Muscle of leg (tissue), 11 donors: Measurements from ENCODE around the gene BRD4. TPM values are rescaled to one million over a fixed set of nuclear protein-coding genes. Genes with fewer than 3 reads are reported as not detected.
A peak's percentile ranks its signal among the peaks of the same experiment; 100 is the strongest.

ENCODE experiments used
- DNase-seq: peaks from one replicate; pipeline ENCODE4 v3.0.0; 2013
- H3K27ac ChIP-seq: one replicate; pipeline ENCODE4 v1.5.1; 2013; ENCODE audit warnings: mild to moderate bottlenecking, low read length, control low read depth
- H3K27me3 ChIP-seq: one replicate; pipeline ENCODE4 v1.6.1; 2013; ENCODE audit warnings: low read length; ENCODE audit not compliant: control insufficient read depth, insufficient read depth
- H3K36me3 ChIP-seq: one replicate; pipeline ENCODE4 v1.6.1; 2013; ENCODE audit warnings: low read length; ENCODE audit not compliant: control insufficient read depth, insufficient read depth
- H3K4me1 ChIP-seq: one replicate; pipeline ENCODE4 v1.6.1; 2013; ENCODE audit warnings: low read length; ENCODE audit not compliant: control insufficient read depth, insufficient read depth
- H3K4me3 ChIP-seq: one replicate; pipeline ENCODE4 v1.5.1; 2013; ENCODE audit warnings: low read length, control low read depth
- H3K9me3 ChIP-seq: replicated peaks from 2 replicates; pipeline ENCODE4 v1.6.1; 2013; ENCODE audit warnings: low read depth, low read length; ENCODE audit not compliant: control insufficient read depth
- WGBS: methylation state at CpG from one replicate; pipeline ENCODE4 v1.1.5; 2013; ENCODE audit warnings: missing lambda C conversion rate; ENCODE audit not compliant: insufficient coverage; 5-methylcytosine and 5-hydroxymethylcytosine counted together
- polyA plus RNA-seq, 8 donors: library from polyadenylated mRNA; unstranded; fragments of 120-200 nt; gene quantifications; one replicate each; pipeline versions ENCODE4 v1.2.1 to v1.2.3, GENCODE V29; 2013; ENCODE audit warnings: inconsistent platforms in 1 of 8, low replicate concordance in 1 of 8; ENCODE audit not compliant: insufficient read length in 8 of 8, insufficient read depth in 1 of 8
- total RNA-seq: library from RNA; stranded (reverse); fragments of 120-200 nt; gene quantifications from one replicate; pipeline ENCODE4 v1.2.4, GENCODE V29; 2013

The BRD4 gene
- total and polyA plus RNA-seq, 9 donors, result 14.5 to 51.5 (median 37.8) TPM

GRCh38 chr19:15249972-15250639, 82.2 kb downstream of the BRD4 start:
- Histone ChIP-seq H3K4me3 (no peak overlapping the region), H3K27me3 (no peaks in the 10 kb centered on the region), H3K36me3 (peaks cover 75% of the 10 kb centered on the region), H3K27ac (peak overlapping the region; percentile 97), H3K9me3 (no peaks in the 10 kb centered on the region), H3K4me1 (peaks cover 94% of the 10 kb centered on the region)
- peak; percentile 93 for DNase-seq
- 0% methylated on average over 2 of the region's 15 CpGs for WGBS

GRCh38 chr19:15249528-15249874, 82.8 kb downstream of the BRD4 start:
- Histone ChIP-seq H3K4me3 (no peak overlapping the region), H3K9me3 (no peaks in the 10 kb centered on the region), H3K27me3 (no peaks in the 10 kb centered on the region), H3K36me3 (peaks cover 74% of the 10 kb centered on the region), H3K27ac (peak overlapping the region; percentile 97), H3K4me1 (peaks cover 91% of the 10 kb centered on the region)
- 41% methylated on average over 5 of the region's 6 CpGs for WGBS
- no peak for DNase-seq

GRCh38 chr19:15248648-15249527, 83.5 kb downstream of the BRD4 start:
- WGBS, result 47% methylated on average over 17 of the region's 19 CpGs
- Histone ChIP-seq H3K36me3 (peaks cover 73% of the 10 kb centered on the region), H3K9me3 (no peaks in the 10 kb centered on the region), H3K27ac (peak overlapping the region; percentile 97), H3K4me1 (peaks cover 85% of the 10 kb centered on the region), H3K27me3 (no peaks in the 10 kb centered on the region), H3K4me3 (no peak overlapping the region)
- DNase-seq, result peak; percentile 90

GRCh38 chr19:15248106-15248505, 84.2 kb downstream of the BRD4 start:
- peaks cover 73% of the 10 kb centered on the region for H3K36me3 ChIP-seq
- peak; percentile 70 for DNase-seq
- WGBS, result 62% methylated on average over 2 of the region's 5 CpGs
- no peaks in the 10 kb centered on the region for H3K27me3 ChIP-seq
- H3K4me1 ChIP-seq, result peaks cover 77% of the 10 kb centered on the region
- H3K27ac ChIP-seq, result peak overlapping the region; percentile 97
- H3K9me3 ChIP-seq, result no peaks in the 10 kb centered on the region
- H3K4me3 ChIP-seq, result no peak overlapping the region

- Histone ChIP-seq H3K4me3 (no peak overlapping the region), H3K27ac (peak overlapping the region; percentile 97), H3K9me3 (no peaks in the 10 kb centered on the region), H3K27me3 (no peaks in the 10 kb centered on the region), H3K36me3 (peaks cover 69% of the 10 kb centered on the region), H3K4me1 (peaks cover 74% of the 10 kb centered on the region)
- WGBS, result 55% methylated on average over 16 of the region's 20 CpGs
- peak; percentile 58 for DNase-seq
Observed at GRCh38 chr19:15247107-15248014, 85.0 kb downstream of the BRD4 start.

- Histone ChIP-seq H3K36me3 (peaks cover 72% of the 10 kb centered on the region), H3K4me3 (no peak overlapping the region), H3K4me1 (peaks cover 72% of the 10 kb centered on the region), H3K9me3 (no peaks in the 10 kb centered on the region), H3K27me3 (no peaks in the 10 kb centered on the region), H3K27ac (no peak overlapping the region)
- 79% methylated on average over 5 of the region's 5 CpGs for WGBS
- DNase-seq, result no peak
Observed at GRCh38 chr19:15246198-15246481, 86.2 kb downstream of the BRD4 start.

- no peaks in the 10 kb centered on the region for H3K9me3 ChIP-seq
- H3K4me1 ChIP-seq, result peaks cover 72% of the 10 kb centered on the region
Observed at GRCh38 chr19:15245370-15246197, 86.8 kb downstream of the BRD4 start.

GRCh38 chr19:15244808-15245207, 87.5 kb downstream of the BRD4 start:
- DNase-seq, result no peak
- Histone ChIP-seq H3K27me3 (no peaks in the 10 kb centered on the region), H3K27ac (no peak overlapping the region), H3K36me3 (peaks cover 83% of the 10 kb centered on the region), H3K9me3 (no peaks in the 10 kb centered on the region), H3K4me1 (peaks cover 72% of the 10 kb centered on the region), H3K4me3 (no peak overlapping the region)
- WGBS, result 72% methylated on average over 5 of the region's 7 CpGs

More at GRCh38 chr19:15245370-15246197, 86.8 kb downstream of the BRD4 start:
- Histone ChIP-seq H3K4me3 (no peak overlapping the region), H3K27me3 (no peaks in the 10 kb centered on the region), H3K27ac (peak overlapping the region; percentile 29), H3K36me3 (peaks cover 75% of the 10 kb centered on the region)
- no peak for DNase-seq
- 89% methylated on average over 18 of the region's 20 CpGs for WGBS

GRCh38 chr19:15244106-15244803, 88.1 kb downstream of the BRD4 start:
- no peak for DNase-seq
- Histone ChIP-seq H3K36me3 (peaks cover 84% of the 10 kb centered on the region), H3K27ac (no peak overlapping the region), H3K4me3 (no peak overlapping the region), H3K27me3 (no peaks in the 10 kb centered on the region), H3K9me3 (no peaks in the 10 kb centered on the region), H3K4me1 (peaks cover 68% of the 10 kb centered on the region)
- WGBS, result 90% methylated on average over 18 of the region's 24 CpGs
